Epithelial cell of esophagus (primary cell): ENCODE measurements around the gene SPATA25.

Source experiments
- DNase-seq: peaks from one replicate; pipeline ENCODE4 v3.0.0; 2010; ENCODE audit warnings: low read depth
- H3K4me3 ChIP-seq: 2 replicates; pipeline ENCODE4 v1.5.1; 2011; ENCODE audit warnings: mild to moderate bottlenecking, low read length, control low read depth
- TF ChIP-seq, protein P1 (sequence below): IDR thresholded peaks from 2 replicates; pipeline ENCODE4 v1.5.1; 2011; ENCODE audit warnings: low read depth, mild to moderate bottlenecking, low read length, control low read depth, inconsistent platforms; ENCODE audit not compliant: insufficient read depth; ENCODE audit errors: missing control alignments

Gene SPATA25

DNA sequence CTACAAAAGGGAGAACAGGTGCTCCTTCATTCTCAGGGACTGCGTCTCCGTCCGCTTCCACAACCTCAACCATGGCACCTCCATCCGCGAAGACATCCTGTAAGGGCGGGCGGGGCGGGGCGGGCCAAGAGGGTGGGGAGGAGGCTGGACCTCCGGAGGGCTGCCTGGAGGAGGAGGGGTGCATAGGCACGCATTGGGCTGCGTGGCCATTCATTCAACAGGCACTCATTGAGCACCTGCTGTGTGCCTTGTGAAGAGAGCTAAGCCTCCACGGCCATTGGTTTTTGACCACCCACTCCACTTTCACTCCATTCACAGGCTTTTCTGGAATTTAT is 29.6 kb downstream of the SPATA25 start:
- peak overlapping the region; percentile 89 for H3K4me3 ChIP-seq
- peak; percentile 24 for DNase-seq
- TF ChIP-seq, protein P1, sequence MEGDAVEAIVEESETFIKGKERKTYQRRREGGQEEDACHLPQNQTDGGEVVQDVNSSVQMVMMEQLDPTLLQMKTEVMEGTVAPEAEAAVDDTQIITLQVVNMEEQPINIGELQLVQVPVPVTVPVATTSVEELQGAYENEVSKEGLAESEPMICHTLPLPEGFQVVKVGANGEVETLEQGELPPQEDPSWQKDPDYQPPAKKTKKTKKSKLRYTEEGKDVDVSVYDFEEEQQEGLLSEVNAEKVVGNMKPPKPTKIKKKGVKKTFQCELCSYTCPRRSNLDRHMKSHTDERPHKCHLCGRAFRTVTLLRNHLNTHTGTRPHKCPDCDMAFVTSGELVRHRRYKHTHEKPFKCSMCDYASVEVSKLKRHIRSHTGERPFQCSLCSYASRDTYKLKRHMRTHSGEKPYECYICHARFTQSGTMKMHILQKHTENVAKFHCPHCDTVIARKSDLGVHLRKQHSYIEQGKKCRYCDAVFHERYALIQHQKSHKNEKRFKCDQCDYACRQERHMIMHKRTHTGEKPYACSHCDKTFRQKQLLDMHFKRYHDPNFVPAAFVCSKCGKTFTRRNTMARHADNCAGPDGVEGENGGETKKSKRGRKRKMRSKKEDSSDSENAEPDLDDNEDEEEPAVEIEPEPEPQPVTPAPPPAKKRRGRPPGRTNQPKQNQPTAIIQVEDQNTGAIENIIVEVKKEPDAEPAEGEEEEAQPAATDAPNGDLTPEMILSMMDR: no peak

- peak within 1 kb of the TSS; percentile 89 for H3K4me3 ChIP-seq
- DNase-seq: peak; percentile 100
- TF ChIP-seq, protein P1: no peak
Observed at GRCh38 chr20:45857114-45857881, 30.1 kb downstream of the SPATA25 start, which contains the start of the genes ACOT8 and ZSWIM3. Gene ACOT8, minus strand, starts transcription at chr20:45857392. Its CDS starts 77 bp downstream, at chr20:45857315. Gene ZSWIM3, plus strand, starts transcription at chr20:45857614. Its CDS starts 212 bp downstream, at chr20:45857826.

- TF ChIP-seq, protein P1: no peak
- DNase-seq: no peak
- no peak overlapping the region for H3K4me3 ChIP-seq
Observed at GRCh38 chr20:45853484-45853883, 33.9 kb downstream of the SPATA25 start.

GRCh38 chr20:45852326-45852725 is 35.1 kb downstream of the SPATA25 start:
- no peak overlapping the region for H3K4me3 ChIP-seq
- no peak for DNase-seq
- TF ChIP-seq, protein P1: no peak

GRCh38 chr20:45851501-45851900 is 35.9 kb downstream of the SPATA25 start:
- TF ChIP-seq, protein P1: no peak
- DNase-seq: no peak
- H3K4me3 ChIP-seq: no peak overlapping the region

DNA sequence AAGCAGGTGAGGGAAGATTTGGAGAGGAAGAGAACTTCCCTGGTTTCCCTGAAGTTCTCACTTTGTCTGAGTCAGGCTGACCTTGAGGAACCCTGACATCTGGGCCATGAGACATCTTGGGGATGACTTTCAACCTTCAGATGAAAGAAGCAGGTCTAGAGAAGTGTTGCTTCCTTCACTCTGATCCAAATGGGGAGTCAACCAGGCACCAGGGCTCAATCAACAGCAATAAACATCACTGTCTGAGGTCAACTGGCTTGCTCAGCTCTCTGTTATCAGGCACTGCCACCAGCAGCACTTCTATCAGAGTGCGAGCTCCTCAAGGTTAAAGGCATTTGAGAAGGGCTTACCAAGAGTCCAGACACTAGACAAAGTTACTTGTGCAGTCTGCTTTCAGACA is 36.5 kb downstream of the SPATA25 start:
- TF ChIP-seq, protein P1: no peak
- DNase-seq: no peak
- no peak overlapping the region for H3K4me3 ChIP-seq

DNA sequence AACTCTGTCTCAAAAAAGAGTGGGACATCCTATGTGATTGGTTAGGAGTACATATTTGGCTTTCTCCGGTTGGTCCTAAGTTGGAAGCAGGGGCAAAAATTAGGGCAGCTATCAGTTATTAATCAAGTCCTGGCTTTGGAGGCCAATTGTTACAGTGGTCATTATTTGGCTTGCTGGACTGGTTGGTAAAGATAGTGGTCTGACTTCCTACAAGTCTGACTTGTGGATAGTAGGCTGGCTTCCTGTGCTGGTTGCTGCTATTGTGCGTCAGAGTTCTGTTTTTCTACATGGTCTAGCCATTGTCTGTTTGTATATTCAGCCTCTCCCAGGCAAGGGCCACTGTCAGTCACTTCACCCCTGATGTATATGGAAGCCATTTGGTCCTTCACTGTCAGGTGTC is 37.2 kb downstream of the SPATA25 start:
- no peak overlapping the region for H3K4me3 ChIP-seq
- DNase-seq: no peak
- TF ChIP-seq, protein P1: no peak
